Caco-2 (cell line): Measurements from ENCODE around the gene TMEM208. TPM values are rescaled to one million over a fixed set of nuclear protein-coding genes. Genes with fewer than 3 reads are reported as not detected.

Experiments used
- BruUV-seq: library from RNA; stranded (reverse); fragments of 400-500 nt; replicated peaks from 2 replicates; lab custom pipeline; 2021; lab: Mats Ljungman, UMichigan
- CTCF ChIA-PET: fragments of 300-600 bp; sonication (Branson Sonifier 250); formaldehyde crosslinking; loops from one replicate; lab custom pipeline; 2022; ENCODE audit warnings: antibody characterized with exemption; lab: Charles Lee
- POLR2A ChIA-PET: fragments of 300-600 bp; sonication (Branson Sonifier 250); formaldehyde crosslinking; loops from one replicate; lab custom pipeline; 2022; ENCODE audit warnings: antibody characterized with exemption; lab: Charles Lee
- DNase-seq, 2 experiments: peaks; one replicate each; pipeline versions ENCODE4 v3.0.0 to v3.0.0-alpha.2; 2020 to 2022
- H3K27me3 ChIP-seq: replicated peaks from 2 replicates; pipeline ENCODE4 v1.6.0; 2011; ENCODE audit warnings: low read length; ENCODE audit not compliant: control insufficient read depth, insufficient read depth
- H3K36me3 ChIP-seq: 2 replicates; pipeline ENCODE4 v1.5.1; 2011; ENCODE audit warnings: low read length; ENCODE audit not compliant: control insufficient read depth, insufficient read depth
- H3K4me1 ChIP-seq: fragments of 250-450 bp; sonication (Bioruptor Pico); 2 replicates; pipeline ENCODE4 v1.5.1; 2020; ENCODE audit warnings: mild to moderate bottlenecking
- H3K4me3 ChIP-seq: 2 replicates; pipeline ENCODE4 v1.5.1; 2011; ENCODE audit warnings: low read depth, mild to moderate bottlenecking, control low read depth, low read length
- H3K9me3 ChIP-seq: fragments of 250-450 bp; sonication (Bioruptor Pico); 2 replicates; pipeline ENCODE4 v1.5.1; 2020; ENCODE audit warnings: mild to moderate bottlenecking, moderate library complexity
- H3K27ac Mint-ChIP-seq: one replicate; pipeline ENCODE4 v1.8.0; 2022; ENCODE audit warnings: mixed read lengths; ENCODE audit not compliant: unreplicated experiment
- H3K27me3 Mint-ChIP-seq: one replicate; pipeline ENCODE4 v1.8.0; 2022; ENCODE audit warnings: mixed read lengths; ENCODE audit not compliant: insufficient read depth, unreplicated experiment
- H3K36me3 Mint-ChIP-seq: one replicate; pipeline ENCODE4 v1.8.0; 2022; ENCODE audit warnings: mild to moderate bottlenecking, mixed read lengths; ENCODE audit not compliant: insufficient read depth, unreplicated experiment
- H3K4me1 Mint-ChIP-seq: one replicate; pipeline ENCODE4 v1.8.0; 2022; ENCODE audit warnings: low read depth, mixed read lengths; ENCODE audit not compliant: unreplicated experiment
- H3K4me3 Mint-ChIP-seq: one replicate; pipeline ENCODE4 v1.8.0; 2022; ENCODE audit warnings: mild to moderate bottlenecking, moderate library complexity, mixed read lengths; ENCODE audit not compliant: unreplicated experiment
- H3K9me3 Mint-ChIP-seq: one replicate; pipeline ENCODE4 v1.8.0; 2022; ENCODE audit warnings: mixed read lengths; ENCODE audit not compliant: unreplicated experiment
- intact Hi-C: fragments of 100-400 bp; cut with micrococcal nuclease; formaldehyde crosslinking; loops from one replicate; pipeline ENCODE4 v1.10.0; 2022; ENCODE audit not compliant: unreplicated experiment
- total RNA-seq: library from RNA; stranded (reverse); gene quantifications from 2 replicates; pipeline ENCODE4 v1.2.3, GENCODE V29; 2022
- TF ChIP-seq, protein P1 (sequence below), 2 experiments: fragments of 200-600 bp in 1 of 2; IDR thresholded peaks; 1 replicate in 1 of 2; 2 replicates in 1 of 2; pipeline versions ENCODE4 v1.5.1 to v1.8.0; 2011 to 2022; ENCODE audit warnings: antibody characterized with exemption in 1 of 2, control low read depth in 1 of 2, inconsistent platforms in 1 of 2, low read depth in 1 of 2, low read length in 1 of 2, mild to moderate bottlenecking in 1 of 2, moderate library complexity in 1 of 2; ENCODE audit not compliant: insufficient read depth in 1 of 2, severe bottlenecking in 1 of 2, unreplicated experiment in 1 of 2

TMEM208 gene
- total RNA-seq, 1 experiment from 2014 or later, result 69.7 TPM

GRCh38 chr16:67213197-67214019 lies 13.5 kb upstream of the TMEM208 start:
- Histone ChIP-seq H3K4me3 (no peak overlapping the region), H3K36me3 (no peaks in the 10 kb centered on the region), H3K4me1 (peaks cover 15% of the 10 kb centered on the region; the same call in 1 of the 2 replicates), H3K27me3 (no peaks in the 10 kb centered on the region), H3K9me3 (no peaks in the 10 kb centered on the region)
- BruUV-seq, result no TSS peak
- TF ChIP-seq, protein P1, sequence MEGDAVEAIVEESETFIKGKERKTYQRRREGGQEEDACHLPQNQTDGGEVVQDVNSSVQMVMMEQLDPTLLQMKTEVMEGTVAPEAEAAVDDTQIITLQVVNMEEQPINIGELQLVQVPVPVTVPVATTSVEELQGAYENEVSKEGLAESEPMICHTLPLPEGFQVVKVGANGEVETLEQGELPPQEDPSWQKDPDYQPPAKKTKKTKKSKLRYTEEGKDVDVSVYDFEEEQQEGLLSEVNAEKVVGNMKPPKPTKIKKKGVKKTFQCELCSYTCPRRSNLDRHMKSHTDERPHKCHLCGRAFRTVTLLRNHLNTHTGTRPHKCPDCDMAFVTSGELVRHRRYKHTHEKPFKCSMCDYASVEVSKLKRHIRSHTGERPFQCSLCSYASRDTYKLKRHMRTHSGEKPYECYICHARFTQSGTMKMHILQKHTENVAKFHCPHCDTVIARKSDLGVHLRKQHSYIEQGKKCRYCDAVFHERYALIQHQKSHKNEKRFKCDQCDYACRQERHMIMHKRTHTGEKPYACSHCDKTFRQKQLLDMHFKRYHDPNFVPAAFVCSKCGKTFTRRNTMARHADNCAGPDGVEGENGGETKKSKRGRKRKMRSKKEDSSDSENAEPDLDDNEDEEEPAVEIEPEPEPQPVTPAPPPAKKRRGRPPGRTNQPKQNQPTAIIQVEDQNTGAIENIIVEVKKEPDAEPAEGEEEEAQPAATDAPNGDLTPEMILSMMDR (IDR thresholded peaks at IDR 0.05; ENCODE audit: insufficient read depth in 1 of 2, low read depth in 1 of 2, low read length in 1 of 2, severe bottlenecking in 1 of 2, unreplicated experiment in 1 of 2), result no peak
- intact Hi-C loops, result no loop called here
- no peaks in the 10 kb centered on the region for H3K27me3 Mint-ChIP-seq
- peaks cover 13% of the 10 kb centered on the region for H3K36me3 Mint-ChIP-seq
- POLR2A ChIA-PET, result interaction anchor here (1.0 kb wide), 1 partner anchor 13 kb away, joined by 4 read pairs; the partner anchor contains the start of gene TMEM208
- no peak overlapping the region for H3K27ac Mint-ChIP-seq
- H3K9me3 Mint-ChIP-seq, result no peaks in the 10 kb centered on the region
- no peak for DNase-seq
- H3K4me1 Mint-ChIP-seq, result peaks cover 7% of the 10 kb centered on the region
- H3K4me3 Mint-ChIP-seq, result no peak overlapping the region
- CTCF ChIA-PET, result no interaction called here

GRCh38 chr16:67215706-67216105 lies 11.2 kb upstream of the TMEM208 start:
- Histone ChIP-seq H3K36me3 (no peaks in the 10 kb centered on the region), H3K9me3 (no peaks in the 10 kb centered on the region), H3K4me1 (peaks cover 15% of the 10 kb centered on the region; the same call in 1 of the 2 replicates), H3K4me3 (no peak overlapping the region), H3K27me3 (no peaks in the 10 kb centered on the region)
- ChIA-PET CTCF (interaction anchor here (0.5 kb wide), 1 partner anchor 30 kb away, joined by 5 read pairs; no protein-coding TSS in a partner anchor), POLR2A (no interaction called here)
- Mint-ChIP-seq H3K4me3 (no peak overlapping the region), H3K27ac (no peak overlapping the region), H3K4me1 (peaks cover 14% of the 10 kb centered on the region), H3K9me3 (no peaks in the 10 kb centered on the region), H3K27me3 (peaks cover 4% of the 10 kb centered on the region), H3K36me3 (no peaks in the 10 kb centered on the region)
- intact Hi-C loops, result no loop called here
- TF ChIP-seq, protein P1 (IDR thresholded peaks at IDR 0.05; ENCODE audit: insufficient read depth in 1 of 2, low read depth in 1 of 2, low read length in 1 of 2, severe bottlenecking in 1 of 2, unreplicated experiment in 1 of 2), result no peak
- no peak for DNase-seq
- no TSS peak for BruUV-seq

GRCh38 chr16:67216612-67217490 lies 10.1 kb upstream of the TMEM208 start:
- no peak overlapping the region for H3K4me3 Mint-ChIP-seq
- CTCF ChIA-PET, result interaction anchor here (0.9 kb wide), 1 partner anchor 39 kb away, joined by 6 read pairs; no protein-coding TSS in a partner anchor
- peaks cover 4% of the 10 kb centered on the region for H3K27me3 Mint-ChIP-seq
- H3K27me3 ChIP-seq, result no peaks in the 10 kb centered on the region
- TF ChIP-seq, protein P1 (IDR thresholded peaks at IDR 0.05; ENCODE audit: insufficient read depth in 1 of 2, low read depth in 1 of 2, low read length in 1 of 2, severe bottlenecking in 1 of 2, unreplicated experiment in 1 of 2), result no peak
- no peaks in the 10 kb centered on the region for H3K9me3 Mint-ChIP-seq
- H3K36me3 Mint-ChIP-seq, result no peaks in the 10 kb centered on the region
- H3K36me3 ChIP-seq, result no peaks in the 10 kb centered on the region
- H3K4me3 ChIP-seq, result no peak overlapping the region
- no peak for DNase-seq
- BruUV-seq, result no TSS peak
- no peak overlapping the region for H3K27ac Mint-ChIP-seq
- no peaks in the 10 kb centered on the region for H3K9me3 ChIP-seq
- peaks cover 15% of the 10 kb centered on the region; the same call in 1 of the 2 replicates for H3K4me1 ChIP-seq
- POLR2A ChIA-PET, result interaction anchor here (1.5 kb wide), 1 partner anchor 10 kb away, joined by 5 read pairs; the partner anchor contains the start of gene TMEM208
- peaks cover 14% of the 10 kb centered on the region for H3K4me1 Mint-ChIP-seq
- intact Hi-C loops, result no loop called here
